H1 (cell line): ENCODE data around the gene BNC2. TPM values are rescaled to one million over a fixed set of nuclear protein-coding genes. Genes with fewer than 3 reads are reported as not detected.

Source experiments
- ASH2L ChIP-seq: fragments of 200-600, 300-600 bp; sonication (generic); IDR thresholded peaks from one replicate; pipeline ENCODE4 v1.7.1; 2017; ENCODE audit warnings: low read length
- BRCA1 ChIP-seq: IDR thresholded peaks from 2 replicates; pipeline ENCODE4 v1.6.1; 2012; ENCODE audit warnings: low read depth, low read length, improper control_type of control experiment
- CTBP2 ChIP-seq: IDR thresholded peaks from 2 replicates; pipeline ENCODE4 v1.7.0; 2011; ENCODE audit warnings: borderline replicate concordance, mild to moderate bottlenecking, moderate library complexity, mixed read lengths, low read length; ENCODE audit not compliant: insufficient read depth, insufficient read length
- EZH2 ChIP-seq: fragments of 200-600 bp; sonication (generic); IDR thresholded peaks from 2 replicates; pipeline ENCODE4 v1.7.1; 2012; ENCODE audit warnings: low read depth, mild to moderate bottlenecking, moderate library complexity, low read length, inconsistent platforms; ENCODE audit not compliant: severe bottlenecking
- KDM1A ChIP-seq: fragments of 200-600, 300-600 bp; sonication (generic); IDR thresholded peaks from 2 replicates; pipeline ENCODE4 v1.7.1; 2016; ENCODE audit warnings: mild to moderate bottlenecking, low read length, borderline replicate concordance
- PHF8 ChIP-seq: fragments of 200-600 bp; sonication (generic); conservative IDR thresholded peaks from 2 replicates; pipeline ENCODE4 v1.7.1; 2012; ENCODE audit warnings: low read depth, mild to moderate bottlenecking, inconsistent platforms, low read length, moderate library complexity
- POLR2A ChIP-seq, 2 experiments: IDR thresholded peaks; 1 replicate in 1 of 2; 2 replicates in 1 of 2; pipeline ENCODE4 v1.6.1; 2011; ENCODE audit warnings: low read depth in 2 of 2, low read length in 2 of 2, mild to moderate bottlenecking in 2 of 2; ENCODE audit errors: control extremely low read depth in 1 of 2
- RAD21 ChIP-seq, 2 experiments: IDR thresholded peaks in 1 of 2; conservative IDR thresholded peaks in 1 of 2; 2 replicates each; pipeline ENCODE4 v1.6.1; 2011; ENCODE audit warnings: low read depth in 2 of 2, low read length in 2 of 2, improper control_type of control experiment in 1 of 2, inconsistent platforms in 1 of 2, mild to moderate bottlenecking in 1 of 2, moderate library complexity in 1 of 2
- SAP30 ChIP-seq: fragments of 300-600 bp; sonication (generic); IDR thresholded peaks from 2 replicates; pipeline ENCODE4 v1.7.1; 2012; ENCODE audit warnings: low read length, moderate library complexity, mild to moderate bottlenecking, inconsistent platforms; ENCODE audit not compliant: insufficient read depth, insufficient replicate concordance
- polyA plus RNA-seq, 7 experiments: library from polyadenylated mRNA; depleted of rRNA in 3 of 7; stranded (reverse) in 5 of 7; unstranded in 2 of 7; fragments of >200 nt in 5 of 7; fragments of 200-250 nt in 2 of 7; gene quantifications; 1 replicate in 5 of 7; 2 replicates in 1 of 7; 4 replicates in 1 of 7; pipeline versions ENCODE4 v1.2.1 to v1.2.3, GENCODE V29; 2011 to 2013; ENCODE audit warnings: missing spikeins in 2 of 7, mixed read lengths in 2 of 7
- total RNA-seq: library from RNA; stranded (reverse); fragmentation: NEBNext Ultra II Directional; extraction: Animal tissue kit (Norgen Biotek cat#: 25700); gene quantifications from 2 replicates; pipeline ENCODE4 v1.2.1, GENCODE V29; 2021
- TF ChIP-seq, protein P1 (sequence below), 3 experiments: IDR thresholded peaks; 1 replicate in 2 of 3; 2 replicates in 1 of 3; pipeline versions ENCODE4 v1.5.1 to v1.6.1; 2011; ENCODE audit warnings: low read length in 3 of 3, mild to moderate bottlenecking in 3 of 3, inconsistent platforms in 2 of 3, low read depth in 1 of 3, moderate library complexity in 1 of 3; ENCODE audit not compliant: insufficient read depth in 1 of 3; ENCODE audit errors: control extremely low read depth in 1 of 3

Gene BNC2
- total and polyA plus RNA-seq, 2 of the 8 experiments (the other 6 are each of a cell fraction or from before 2014, with no cell fraction given), result 16.0 to 26.8 TPM

DNA sequence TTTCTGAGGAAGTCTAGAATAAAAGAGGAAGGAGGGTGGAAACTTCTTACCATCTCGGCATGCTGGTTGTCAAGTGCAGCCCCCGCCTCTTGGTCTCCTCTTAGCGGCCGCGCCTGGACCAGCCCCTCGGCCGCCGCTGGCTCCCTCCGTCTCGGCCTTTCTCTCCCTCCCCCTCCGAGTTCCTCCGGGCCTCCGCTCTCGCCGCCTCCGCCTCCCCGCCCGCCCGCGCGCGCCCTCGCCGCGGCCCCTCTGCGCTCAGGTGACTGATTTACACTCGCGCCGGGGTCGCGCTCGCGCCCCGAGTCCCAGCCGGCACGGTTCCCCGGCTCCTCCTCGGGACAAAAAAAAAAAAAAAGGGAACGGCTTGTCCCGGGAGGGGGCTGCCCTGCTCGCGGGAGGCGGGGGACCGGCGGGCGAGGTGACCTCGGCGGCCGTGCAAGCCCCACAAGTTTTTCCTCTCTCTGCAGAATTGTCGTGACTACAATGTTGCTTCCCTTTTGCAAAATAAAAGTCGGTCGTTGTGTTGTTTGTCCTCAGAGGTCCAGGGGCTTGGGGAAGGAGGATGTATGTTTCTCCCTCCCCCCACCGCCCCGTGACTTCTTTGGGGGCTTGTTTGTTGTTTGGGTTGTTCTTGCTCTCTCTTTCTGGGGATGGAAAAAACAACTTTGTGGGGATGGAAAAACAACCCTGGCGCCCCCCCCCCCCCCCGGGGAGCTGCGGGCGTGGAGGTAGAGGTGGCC, at the start of gene BNC2 (continued):
- no peak for TF ChIP-seq KDM1A
- no peak for TF ChIP-seq CTBP2
- TF ChIP-seq ASH2L, result peak; percentile 46
- TF ChIP-seq, protein P1, sequence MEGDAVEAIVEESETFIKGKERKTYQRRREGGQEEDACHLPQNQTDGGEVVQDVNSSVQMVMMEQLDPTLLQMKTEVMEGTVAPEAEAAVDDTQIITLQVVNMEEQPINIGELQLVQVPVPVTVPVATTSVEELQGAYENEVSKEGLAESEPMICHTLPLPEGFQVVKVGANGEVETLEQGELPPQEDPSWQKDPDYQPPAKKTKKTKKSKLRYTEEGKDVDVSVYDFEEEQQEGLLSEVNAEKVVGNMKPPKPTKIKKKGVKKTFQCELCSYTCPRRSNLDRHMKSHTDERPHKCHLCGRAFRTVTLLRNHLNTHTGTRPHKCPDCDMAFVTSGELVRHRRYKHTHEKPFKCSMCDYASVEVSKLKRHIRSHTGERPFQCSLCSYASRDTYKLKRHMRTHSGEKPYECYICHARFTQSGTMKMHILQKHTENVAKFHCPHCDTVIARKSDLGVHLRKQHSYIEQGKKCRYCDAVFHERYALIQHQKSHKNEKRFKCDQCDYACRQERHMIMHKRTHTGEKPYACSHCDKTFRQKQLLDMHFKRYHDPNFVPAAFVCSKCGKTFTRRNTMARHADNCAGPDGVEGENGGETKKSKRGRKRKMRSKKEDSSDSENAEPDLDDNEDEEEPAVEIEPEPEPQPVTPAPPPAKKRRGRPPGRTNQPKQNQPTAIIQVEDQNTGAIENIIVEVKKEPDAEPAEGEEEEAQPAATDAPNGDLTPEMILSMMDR (IDR thresholded peaks at IDR 0.05; ENCODE audit: control extremely low read depth in 1 of 3, insufficient read depth in 1 of 3, low read depth in 1 of 3, low read length in 3 of 3), result peak in 2 of 3 experiments; percentile 7 to 29; a peak in 3 of 4 replicates
- TF ChIP-seq RAD21 (IDR thresholded peaks at IDR 0.05 in 1 of 2, conservative IDR thresholded peaks at IDR 0.05 in 1 of 2; ENCODE audit: low read depth in 2 of 2, low read length in 2 of 2), result peak in 1 of 2 experiments; percentile 20; a peak in 1 of 4 replicates
- peak; percentile 11 for TF ChIP-seq EZH2
- TF ChIP-seq POLR2A (IDR thresholded peaks at IDR 0.05; ENCODE audit: control extremely low read depth in 1 of 2, low read depth in 2 of 2, low read length in 2 of 2), result peak in 1 of 2 experiments; percentile 35; a peak in 1 of 3 replicates
- peak; percentile 46; the same call in 1 of the 2 replicates for TF ChIP-seq PHF8
- peak; percentile 46 for TF ChIP-seq SAP30
- no peak for TF ChIP-seq BRCA1
